NCI-H226 (cell line): ENCODE data around the gene NTNG1.
"Not testable (repeated sequence)": the region's sequence is repeated elsewhere in the genome, so short reads cannot be mapped to it uniquely, and the experiment has no call there.

Source experiments
- DNase-seq: peaks from one replicate; pipeline ENCODE4 v3.0.0-alpha.2; 2015

NTNG1 gene

DNA sequence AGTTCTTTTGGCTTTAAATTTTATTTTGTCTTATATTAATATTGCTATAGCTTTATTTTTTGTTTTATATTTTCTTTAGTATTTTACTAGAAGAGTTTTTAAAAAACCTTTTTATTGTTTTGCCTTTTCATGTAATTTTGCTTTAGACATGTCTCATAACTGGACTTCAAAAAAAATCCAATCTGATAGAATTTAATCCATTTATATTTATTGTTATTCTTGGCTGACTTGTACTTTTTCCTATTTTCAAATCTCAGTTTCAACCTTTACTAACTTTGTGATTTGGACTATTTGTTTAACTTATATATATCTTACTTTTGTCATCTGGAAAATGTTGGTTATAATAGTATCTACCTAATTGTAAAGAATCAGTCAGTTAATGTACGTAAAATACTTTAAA is 61.2 kb downstream of the NTNG1 start:
- DNase-seq = no peak

DNA sequence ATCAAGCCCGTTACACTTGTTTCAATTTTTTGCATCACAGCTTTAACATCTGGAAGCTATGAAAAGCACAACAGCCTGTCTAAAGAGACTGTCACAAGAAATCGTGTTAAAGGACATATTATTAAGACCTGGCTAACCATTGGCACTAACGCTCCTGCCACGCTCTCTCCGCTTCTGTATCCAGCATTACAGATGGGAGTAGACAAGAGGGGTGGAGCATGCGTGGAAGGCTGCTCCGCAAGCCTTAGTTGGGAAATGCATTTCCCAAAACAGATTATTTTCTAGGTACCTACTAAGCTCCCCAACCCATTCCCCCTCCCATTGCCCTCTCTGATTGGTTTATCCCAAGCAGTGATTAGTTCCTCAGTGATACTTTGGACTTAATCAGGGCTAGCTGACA is 72.4 kb downstream of the NTNG1 start:
- DNase-seq = no peak

DNA sequence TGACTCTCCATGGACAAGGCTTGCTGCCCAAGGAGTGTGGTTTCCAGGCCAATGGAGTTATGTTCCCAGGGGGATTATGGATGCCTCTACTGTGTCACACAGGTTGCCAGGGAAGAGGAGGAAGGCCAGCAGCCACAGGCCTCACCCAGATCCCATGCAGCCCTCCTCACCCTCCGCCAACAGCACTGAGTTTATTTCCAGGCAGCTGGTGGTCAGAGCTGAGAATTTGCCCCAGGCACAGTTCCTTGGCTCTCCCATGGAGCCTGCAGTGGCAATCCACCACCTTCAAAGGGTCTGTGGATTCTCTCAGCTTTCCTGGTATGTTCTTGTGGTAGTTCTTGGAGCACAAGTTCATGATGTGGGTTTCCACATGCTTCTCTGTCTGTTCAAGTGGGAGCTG is 79.2 kb downstream of the NTNG1 start:
- peak; percentile 51 for DNase-seq

DNA sequence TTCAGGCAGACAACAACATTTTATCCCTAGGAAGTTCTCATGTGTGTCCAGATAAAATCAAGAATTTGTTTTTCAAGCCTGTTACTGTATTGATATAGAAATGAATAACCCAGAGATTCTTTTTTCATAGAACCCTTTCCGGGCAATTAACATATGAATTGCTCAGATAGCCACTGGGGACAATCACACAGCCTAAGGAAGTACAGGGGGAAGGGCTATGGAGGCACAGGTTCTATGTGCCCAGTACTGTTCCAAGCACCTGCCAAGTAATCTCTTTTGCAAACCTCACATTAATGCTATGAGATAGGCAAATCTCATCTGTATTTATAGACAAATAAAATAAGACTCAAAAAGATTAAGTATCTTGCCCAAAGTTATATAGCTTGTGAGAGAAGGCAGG is 84.9 kb downstream of the NTNG1 start:
- DNase-seq = no peak

DNA sequence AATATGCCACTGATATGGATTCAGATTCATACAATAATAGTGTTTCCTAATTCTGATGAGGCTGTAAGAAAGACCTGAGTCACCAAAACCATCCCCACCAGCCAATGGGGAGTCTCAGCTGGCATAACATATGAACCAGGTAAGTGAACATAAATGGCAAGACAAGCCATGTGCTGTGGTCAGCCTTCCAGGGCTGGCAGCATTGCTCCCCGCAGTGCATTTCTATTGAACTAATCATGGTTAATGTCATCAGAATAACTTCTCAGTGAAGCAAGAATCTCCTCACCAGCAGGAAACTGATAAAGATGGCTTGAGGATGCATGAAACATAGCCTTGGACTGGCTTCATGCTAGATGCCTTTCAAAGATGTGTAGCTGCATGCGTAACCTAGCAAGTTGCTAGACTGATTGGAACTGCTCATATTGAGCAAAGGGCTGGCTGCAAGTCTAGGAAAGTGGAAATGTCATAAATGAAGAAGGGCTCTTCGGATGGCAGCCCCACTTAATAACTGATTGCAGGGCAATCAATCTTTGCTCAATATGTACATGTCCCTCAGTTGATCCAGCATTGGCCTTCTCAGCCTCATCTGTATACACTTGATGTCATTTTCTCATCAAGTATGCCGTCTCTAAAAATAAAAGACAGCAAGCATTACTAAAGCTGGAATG is 88.0 kb downstream of the NTNG1 start:
- peak; percentile 92 for DNase-seq

DNA sequence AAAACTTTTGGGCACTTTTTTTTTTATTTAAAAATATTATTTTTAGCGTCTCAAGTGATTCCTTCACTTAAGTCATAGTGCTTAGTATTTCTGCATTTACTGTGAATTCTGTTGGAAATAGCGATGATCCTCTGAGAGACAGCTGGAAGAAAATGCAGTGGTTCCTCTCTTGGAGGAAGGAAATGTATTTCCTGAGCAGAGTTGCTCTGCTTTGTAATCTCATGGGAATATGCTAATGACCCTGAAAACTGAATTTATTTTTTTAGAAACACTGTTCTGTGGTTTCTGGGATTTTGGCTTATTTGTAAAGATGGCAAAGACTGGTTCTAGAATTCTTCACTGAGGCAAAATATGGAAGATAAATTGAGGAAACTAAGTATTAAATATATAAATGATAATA is 88.9 kb downstream of the NTNG1 start:
- no peak for DNase-seq

DNA sequence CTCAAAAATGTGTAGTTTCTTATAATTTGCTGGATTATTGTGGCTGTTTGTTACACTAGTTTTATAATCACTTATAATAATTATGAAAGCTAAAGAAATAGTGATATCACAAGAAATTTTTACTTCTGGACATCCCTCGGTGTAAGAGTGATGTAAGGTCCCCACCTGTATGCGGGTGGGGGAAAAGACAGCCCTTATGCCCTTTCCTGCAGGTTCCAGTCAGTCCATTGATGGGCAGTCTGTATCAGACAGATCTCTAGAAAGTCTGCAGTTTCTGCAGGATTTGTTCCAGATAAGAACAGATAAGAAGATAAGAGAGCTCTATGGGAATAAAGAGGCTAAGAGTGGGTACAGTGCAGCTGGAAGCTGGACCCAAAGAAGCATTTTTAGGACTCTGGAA is 89.3 kb downstream of the NTNG1 start:
- no peak for DNase-seq

DNA sequence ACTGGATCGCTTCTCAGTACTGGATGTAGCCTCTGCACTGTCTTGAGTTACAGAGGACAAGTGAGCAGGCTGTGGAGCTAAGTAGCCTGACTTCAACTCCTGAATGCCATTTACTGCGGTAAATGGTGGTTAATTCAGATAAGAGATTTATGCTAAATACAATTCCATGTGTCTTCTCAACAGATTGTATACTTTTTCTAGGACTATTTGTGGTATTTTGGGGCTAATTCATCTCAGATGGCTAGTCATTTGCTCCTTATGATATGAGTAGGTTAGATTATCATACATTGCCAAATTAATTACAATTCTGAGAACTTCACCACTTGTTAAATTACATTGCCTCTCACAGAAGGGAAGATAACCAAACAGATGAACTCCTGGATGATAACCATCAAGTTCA is 90.5 kb downstream of the NTNG1 start:
- no peak for DNase-seq

DNA sequence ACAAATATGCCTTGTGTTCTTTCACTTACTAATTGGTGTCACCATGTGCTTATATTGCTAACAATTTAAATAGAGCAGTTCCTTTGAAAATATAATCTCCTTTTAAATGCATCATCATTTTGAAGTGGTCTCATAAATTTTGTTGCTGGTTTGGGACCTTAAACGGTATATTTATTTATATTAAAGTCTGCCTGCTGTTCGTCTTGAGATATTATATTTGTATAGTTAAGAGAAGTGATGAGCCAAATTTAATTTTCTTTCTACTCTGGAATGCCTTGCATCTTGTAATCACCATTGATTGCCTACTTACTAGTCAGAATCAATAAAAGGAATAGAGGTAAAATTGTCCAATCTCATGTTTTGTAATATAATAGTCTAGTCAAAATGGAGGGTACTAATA is 91.6 kb downstream of the NTNG1 start:
- DNase-seq = no peak

DNA sequence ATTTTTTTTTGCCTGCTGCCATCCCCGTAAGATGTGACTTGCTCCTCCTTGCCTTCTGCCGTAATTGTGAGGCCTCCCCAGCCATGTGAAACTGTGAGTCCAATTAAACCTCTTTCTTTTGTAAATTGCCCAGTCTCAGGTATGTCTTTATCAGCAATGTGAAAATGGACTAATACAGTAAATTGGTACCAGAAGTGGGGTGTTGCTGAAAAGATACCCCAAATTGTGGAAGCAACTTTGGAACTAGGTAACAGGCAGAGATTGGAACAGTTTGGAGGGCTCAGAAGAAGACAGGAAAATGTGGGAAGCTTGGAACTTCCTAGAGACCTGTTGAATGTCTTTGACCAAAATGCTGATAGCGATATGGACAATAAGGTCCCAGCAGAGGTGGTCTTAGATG is 95.9 kb downstream of the NTNG1 start:
- DNase-seq = not testable (repeated sequence)

DNA sequence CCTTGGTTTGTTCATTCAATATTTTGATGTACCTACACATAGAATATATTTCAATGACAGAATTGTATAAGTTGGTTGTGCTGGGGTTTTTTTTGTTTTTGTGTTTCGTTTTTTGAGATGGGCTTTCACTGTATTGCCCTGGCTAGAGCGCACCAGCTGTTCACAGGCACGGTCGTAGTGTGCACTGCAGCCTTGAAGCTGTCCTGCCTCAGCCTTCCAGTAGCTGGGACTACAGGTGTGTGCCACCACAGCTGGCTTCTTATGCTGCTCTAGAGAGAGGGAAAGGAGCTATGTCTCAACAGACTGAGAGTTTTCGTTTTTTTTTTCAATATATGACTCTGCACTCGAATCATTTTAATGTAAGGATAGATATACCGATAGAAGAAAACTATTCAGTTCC is 102.6 kb downstream of the NTNG1 start:
- DNase-seq = no peak

DNA sequence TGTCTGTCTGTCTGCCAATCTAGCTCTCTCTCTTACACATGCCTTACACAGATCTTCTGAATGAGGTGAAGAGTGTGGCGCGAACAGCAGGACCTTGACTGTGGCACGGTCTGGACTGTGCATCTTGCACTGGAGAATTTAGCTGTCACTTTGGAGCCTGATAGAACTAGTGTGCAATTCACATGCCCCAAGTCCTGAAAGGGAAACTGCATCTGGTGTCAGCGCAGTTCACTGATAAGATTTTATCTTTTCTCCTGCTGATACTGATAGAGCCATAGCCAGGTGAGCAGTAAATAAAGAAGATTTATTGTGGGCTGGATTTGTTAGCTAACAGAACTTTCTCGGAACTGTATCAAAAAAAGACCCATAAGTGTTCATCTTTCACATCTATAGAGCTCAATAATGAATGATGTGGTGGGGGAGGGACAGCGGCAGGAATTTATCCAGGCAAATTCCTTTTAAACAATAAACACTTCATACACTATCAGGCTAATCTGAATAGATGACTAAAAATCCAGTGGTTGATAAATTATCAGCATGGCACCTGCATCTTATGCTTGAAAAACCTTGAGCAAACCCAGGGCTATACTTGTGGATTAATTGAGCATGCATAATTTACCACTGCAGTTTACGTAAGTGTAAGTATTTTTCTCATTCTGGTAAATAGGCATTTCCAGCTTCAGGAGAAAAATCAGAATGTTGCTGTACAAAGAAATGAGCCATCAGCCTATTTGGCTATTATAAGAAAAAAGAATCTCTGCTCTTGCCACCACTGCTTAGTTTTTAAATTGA is 104.1 kb downstream of the NTNG1 start:
- no peak for DNase-seq

DNA sequence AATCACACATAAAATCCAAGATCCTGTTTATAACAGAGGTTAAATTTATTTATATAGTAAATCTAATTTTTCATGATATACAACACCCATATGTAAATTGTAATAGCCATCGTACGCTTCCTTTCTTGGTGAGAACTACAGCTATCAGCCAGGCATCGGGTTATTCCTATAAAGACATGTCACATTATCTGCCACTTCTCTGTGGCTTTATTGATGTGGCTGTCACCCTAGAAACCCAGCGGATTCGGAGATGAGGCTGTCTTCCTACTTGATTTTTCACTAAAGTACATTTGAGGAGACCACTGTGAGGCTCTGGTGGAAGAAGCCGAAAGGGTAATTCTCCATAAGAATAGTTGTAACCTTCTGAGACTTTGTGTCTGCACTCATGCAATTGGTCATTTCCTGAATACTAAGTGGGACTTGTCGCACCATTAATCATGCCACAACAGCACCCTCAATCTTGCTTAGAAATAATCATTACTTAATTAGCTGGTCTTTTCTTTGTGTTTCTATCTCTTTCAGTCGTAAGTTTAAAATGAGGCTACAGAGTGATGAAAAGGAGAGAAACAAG is 106.0 kb downstream of the NTNG1 start:
- DNase-seq = no peak

DNA sequence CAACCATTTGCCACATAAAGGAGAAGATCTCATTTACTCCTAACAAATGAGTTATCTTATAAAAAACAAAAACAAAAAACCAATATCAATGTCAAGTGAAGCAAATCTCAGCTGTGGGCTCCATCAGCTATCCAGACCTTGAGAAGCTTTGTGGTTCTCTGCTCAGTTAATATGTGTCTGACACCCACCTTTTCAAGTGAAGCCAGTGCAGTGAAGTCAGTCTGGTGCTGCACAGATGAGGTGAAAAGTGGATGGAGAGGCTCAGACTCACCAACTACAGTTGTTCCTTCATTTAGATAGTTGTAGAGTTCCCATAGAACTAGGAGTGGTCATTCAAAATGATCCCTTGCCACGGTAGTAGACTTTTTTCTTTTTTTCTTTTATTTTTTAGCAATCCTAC is 106.8 kb downstream of the NTNG1 start:
- no peak for DNase-seq

DNA sequence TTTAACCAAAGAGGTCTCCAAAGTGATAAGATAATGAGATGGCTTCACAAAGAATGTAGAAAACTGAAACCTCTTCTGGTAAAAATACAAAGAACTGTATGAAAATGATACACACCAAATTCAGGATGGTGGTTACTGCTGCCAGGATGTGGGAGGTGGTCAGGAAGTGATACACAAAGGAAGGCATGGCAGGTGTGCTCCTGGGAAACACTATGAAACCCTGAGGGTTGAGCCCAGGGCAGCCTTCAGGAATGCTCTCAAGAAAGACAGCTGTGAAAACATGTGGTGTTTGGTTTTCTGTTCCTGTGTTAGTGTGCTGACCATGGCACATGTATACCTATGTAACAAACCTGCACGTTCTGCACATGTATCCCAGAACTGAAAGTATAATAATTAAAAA is 109.3 kb downstream of the NTNG1 start:
- DNase-seq = peak; percentile 71

DNA sequence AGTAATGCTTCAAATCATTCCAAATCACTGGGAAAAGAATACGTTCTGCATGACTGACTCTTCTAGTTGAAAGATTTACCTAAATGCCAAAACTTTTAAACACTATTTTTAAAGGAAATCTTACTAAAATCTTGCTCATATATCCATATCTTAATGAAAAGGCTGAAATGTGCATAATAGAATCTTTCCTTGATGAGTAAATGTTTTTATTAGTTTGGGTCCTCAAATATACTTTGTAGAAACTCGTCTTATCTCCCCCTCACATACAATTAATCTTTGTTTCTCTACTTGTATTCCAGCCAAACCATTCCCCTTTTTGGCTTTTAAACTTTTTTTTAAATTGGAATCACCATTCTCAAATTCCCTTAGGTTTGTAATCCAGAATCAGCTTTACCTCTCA is 110.2 kb downstream of the NTNG1 start:
- no peak for DNase-seq

DNA sequence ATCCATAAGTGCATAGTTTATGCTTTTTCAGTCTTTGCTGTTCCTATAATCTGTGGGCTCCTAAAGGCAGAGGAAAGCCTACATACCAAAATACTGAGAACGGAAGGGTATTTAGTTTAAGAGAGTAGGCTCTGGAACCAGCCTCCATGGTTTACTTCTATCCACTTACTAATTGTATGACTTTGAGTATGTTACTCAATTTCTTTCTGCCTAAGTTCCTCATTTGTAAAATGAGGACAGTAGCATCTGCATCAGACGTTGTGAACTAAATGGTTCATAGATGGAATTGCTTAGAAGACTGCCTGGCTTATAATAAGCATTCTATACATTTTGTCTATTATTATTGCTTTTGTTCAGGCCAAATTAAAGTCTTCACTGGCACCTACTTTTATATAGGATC is 111.0 kb downstream of the NTNG1 start:
- no peak for DNase-seq

DNA sequence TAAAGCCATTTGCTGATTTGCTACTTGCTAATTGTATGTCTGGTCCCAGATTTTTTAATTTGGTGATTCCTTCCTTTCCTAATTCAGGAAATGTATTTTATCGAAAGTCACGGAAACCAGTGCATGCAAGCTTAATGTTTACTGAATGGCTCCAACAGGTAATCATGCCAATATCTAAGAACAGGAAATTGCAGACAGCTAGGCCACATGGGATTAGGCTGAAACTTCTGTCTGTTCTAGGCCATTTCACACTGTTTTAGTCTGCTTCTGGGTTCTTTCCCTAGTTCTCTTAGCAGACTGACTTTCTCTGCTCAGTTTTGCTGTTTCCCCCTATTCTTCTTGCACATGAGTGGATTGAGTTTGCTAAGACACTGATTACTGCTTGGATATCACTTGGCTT is 111.4 kb downstream of the NTNG1 start:
- no peak for DNase-seq

DNA sequence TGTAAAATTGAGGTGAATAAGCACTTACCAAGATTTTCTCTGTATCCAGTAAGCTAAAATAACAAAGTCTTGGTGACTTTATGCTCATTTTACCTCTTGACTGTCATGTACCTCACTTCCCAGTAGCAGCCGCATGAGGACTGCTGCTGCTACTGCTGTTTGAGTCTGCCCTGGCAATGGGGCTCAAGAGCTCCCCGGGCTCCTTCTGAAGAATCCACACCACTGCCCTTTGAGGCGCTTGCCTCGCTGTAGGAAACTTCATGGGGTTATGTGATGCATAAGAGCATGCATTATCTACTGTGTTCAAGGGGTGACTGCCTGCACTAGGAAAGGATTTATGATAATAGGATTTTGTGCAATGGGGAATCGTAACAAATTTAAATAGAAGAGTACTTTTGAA is 113.5 kb downstream of the NTNG1 start:
- DNase-seq = no peak

DNA sequence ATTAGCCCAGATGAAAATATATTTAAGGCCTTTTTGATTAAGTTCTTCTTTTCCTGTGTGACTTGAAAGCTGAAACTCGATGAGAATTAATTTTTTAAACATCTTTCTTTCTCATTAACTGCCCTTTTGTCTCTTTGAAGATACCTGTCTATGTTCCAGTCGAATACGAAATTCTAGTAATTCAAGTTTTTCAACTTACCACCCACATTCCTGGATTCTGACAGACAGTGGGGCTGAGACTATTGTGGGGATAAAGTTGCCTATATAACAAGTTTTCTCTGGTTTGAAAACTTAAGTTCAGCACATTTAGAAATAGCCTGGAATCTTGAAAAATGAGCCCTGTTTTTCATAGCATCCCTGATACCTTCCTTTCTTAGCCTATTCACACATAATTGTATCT is 114.6 kb downstream of the NTNG1 start:
- DNase-seq = no peak

DNA sequence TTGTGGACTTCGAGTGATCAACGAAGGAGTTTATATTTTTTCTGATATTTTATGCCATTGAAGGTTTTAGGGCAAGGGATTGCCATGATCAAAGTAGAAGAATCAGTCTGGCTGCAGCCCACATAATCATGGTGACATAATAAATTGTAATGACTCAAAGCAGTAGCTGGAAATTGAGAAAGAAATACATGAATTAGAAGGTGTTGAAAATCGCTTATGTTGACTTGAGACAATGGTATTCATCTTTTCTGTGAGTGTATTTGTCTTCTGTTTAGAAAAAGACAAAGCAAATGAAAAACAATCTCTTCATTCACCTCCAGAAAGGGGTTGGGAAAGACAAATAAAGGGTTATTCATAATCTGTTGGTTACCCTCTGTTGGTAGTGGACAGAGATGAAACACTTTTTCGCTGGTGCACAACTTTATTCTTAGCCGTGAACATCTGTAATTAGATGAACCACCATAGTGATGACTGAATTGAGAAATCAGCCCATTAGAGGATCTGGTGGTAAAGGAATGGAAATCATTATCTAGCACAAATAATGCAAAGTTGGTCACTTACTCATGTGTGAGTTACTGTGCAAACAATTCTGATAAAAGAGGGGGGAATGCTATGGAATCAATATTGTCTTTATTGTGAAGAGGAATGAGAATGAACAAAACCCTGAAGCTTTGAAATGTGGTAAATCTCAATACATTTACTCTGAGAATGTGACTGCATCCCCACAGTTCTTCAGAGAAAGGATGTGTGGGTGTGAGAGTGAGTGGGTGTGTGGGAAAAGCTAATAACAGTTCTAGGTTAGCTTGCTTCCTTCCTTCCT is 121.8 kb downstream of the NTNG1 start:
- no peak for DNase-seq

DNA sequence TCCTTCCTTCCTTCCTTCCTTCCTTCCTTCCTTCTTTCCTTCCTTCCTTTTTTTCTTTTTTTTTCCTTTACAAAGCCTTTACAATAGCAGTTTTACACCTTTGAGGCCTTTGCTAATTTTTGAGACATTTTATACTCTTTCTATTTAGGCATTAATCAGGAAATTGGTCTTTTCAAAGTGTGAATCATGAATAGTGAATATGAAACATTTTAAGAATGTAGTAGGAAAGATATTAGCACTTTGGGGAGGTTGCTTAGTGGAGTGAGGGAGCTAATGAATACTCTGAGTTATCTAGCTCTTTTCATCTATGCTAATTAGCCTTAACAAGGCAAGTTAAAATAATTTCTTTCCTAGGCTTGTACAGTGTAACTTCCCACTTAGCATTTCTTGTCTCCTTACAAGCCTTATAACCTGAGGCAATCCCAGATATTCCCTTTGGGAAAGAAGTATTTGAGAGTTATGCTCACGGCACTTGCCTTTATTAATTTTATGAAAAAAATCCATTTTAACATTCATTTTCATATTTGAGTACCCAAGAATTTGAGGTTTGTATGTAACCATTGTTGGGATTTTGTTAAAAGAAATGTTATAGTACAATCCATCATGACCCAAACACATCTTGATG is 122.6 kb downstream of the NTNG1 start:
- no peak for DNase-seq

DNA sequence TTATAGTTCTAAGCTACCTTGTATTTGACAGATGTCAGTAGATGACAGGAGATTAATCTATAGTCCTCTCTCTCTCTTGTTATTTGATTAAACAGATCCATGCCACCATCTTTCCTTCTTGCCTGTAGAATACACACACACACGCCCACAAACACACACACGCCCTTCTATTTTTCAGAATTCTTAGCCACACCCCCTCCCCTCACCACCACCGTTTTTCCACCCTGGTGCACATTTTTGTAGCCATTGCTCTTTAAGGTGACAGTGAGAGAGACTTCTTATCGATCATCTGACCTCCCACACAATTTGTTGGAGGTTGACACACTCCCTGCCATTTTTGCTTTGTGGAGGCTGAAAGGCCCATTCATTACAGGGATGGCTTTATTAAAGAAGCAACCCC is 123.2 kb downstream of the NTNG1 start:
- no peak for DNase-seq
